OCI-LY7 (cell line): ENCODE measurements around the gene GNA15. TPM values are rescaled to one million over a fixed set of nuclear protein-coding genes. Genes with fewer than 3 reads are reported as not detected.

ENCODE experiments used
- BruUV-seq: library from RNA; stranded (reverse); fragments of 400-500 nt; replicated peaks from 2 replicates; lab custom pipeline; 2021; lab: Mats Ljungman, UMichigan
- CTCF ChIA-PET: fragments of 300-600 bp; sonication (Branson Sonifier 250); formaldehyde crosslinking; loops from one replicate; lab custom pipeline; 2022; ENCODE audit warnings: antibody characterized with exemption; ENCODE audit not compliant: unreplicated experiment; lab: Charles Lee
- POLR2A ChIA-PET: fragments of 300-600 bp; sonication (Branson Sonifier 250); formaldehyde crosslinking; loops from one replicate; lab custom pipeline; 2022; ENCODE audit warnings: antibody characterized with exemption; lab: Charles Lee
- DNase-seq: peaks from one replicate; pipeline ENCODE4 v3.0.0-alpha.2; 2015; ENCODE audit warnings: low spot score
- H2AFZ ChIP-seq: fragments of 200-600 bp; sonication (generic), shearing (Covaris generic); 2 replicates; pipeline ENCODE4 v1.6.1; 2014; ENCODE audit warnings: mild to moderate bottlenecking, antibody characterized with exemption, low read length, moderate library complexity
- H3K27ac ChIP-seq: fragments of 200-600 bp; sonication (generic); 2 replicates; pipeline ENCODE4 v1.5.1; 2014; ENCODE audit warnings: mixed run types, low read depth, mild to moderate bottlenecking, moderate library complexity, low read length, inconsistent platforms; ENCODE audit not compliant: poor library complexity, severe bottlenecking
- H3K36me3 ChIP-seq: fragments of 200-600 bp; sonication (generic); 2 replicates; pipeline ENCODE4 v1.6.1; 2014; ENCODE audit warnings: mild to moderate bottlenecking, antibody characterized with exemption, low read length, moderate library complexity, mixed read lengths; ENCODE audit not compliant: insufficient read depth
- H3K4me1 ChIP-seq: fragments of 200-600 bp; sonication (generic); 2 replicates; pipeline ENCODE4 v1.5.1; 2014; ENCODE audit warnings: mild to moderate bottlenecking, low read length; ENCODE audit not compliant: insufficient read depth, poor library complexity, severe bottlenecking
- H3K4me2 ChIP-seq: fragments of 200-600 bp; sonication (generic); 2 replicates; pipeline ENCODE4 v1.6.1; 2014; ENCODE audit warnings: mild to moderate bottlenecking, low read length
- H3K4me3 ChIP-seq: fragments of 200-600 bp; sonication (generic); 2 replicates; pipeline ENCODE4 v1.5.1; 2014; ENCODE audit warnings: mild to moderate bottlenecking, low read depth, low read length; ENCODE audit not compliant: poor library complexity, severe bottlenecking
- H3K79me2 ChIP-seq: fragments of 200-600 bp; sonication (generic); 2 replicates; pipeline ENCODE4 v1.6.1; 2016; ENCODE audit warnings: low read depth, mild to moderate bottlenecking, low read length, moderate library complexity, mixed read lengths; ENCODE audit not compliant: insufficient read depth
- H3K9me2 ChIP-seq: fragments of 200-600 bp; sonication (generic); 2 replicates; pipeline ENCODE4 v1.6.1; 2016; ENCODE audit warnings: mild to moderate bottlenecking, low read length, mixed read lengths; ENCODE audit not compliant: insufficient read depth
- H3K9me3 ChIP-seq: fragments of 200-600 bp; sonication (generic); 2 replicates; pipeline ENCODE4 v1.6.1; 2014; ENCODE audit warnings: mild to moderate bottlenecking, mixed run types, low read length, mixed read lengths
- H4K20me1 ChIP-seq: fragments of 200-600 bp; sonication (generic); 2 replicates; pipeline ENCODE4 v1.6.1; 2014; ENCODE audit warnings: mild to moderate bottlenecking, antibody characterized with exemption, low read length, moderate library complexity, mixed read lengths; ENCODE audit not compliant: insufficient read depth
- EZH2phosphoT487 ChIP-seq: fragments of 200-600 bp; sonication (generic); IDR thresholded peaks from 2 replicates; pipeline ENCODE4 v1.6.1; 2018; ENCODE audit warnings: low read depth, borderline replicate concordance, mild to moderate bottlenecking, mixed run types, antibody characterized with exemption, low read length, moderate library complexity, mixed read lengths
- intact Hi-C: fragments of 100-400 bp; cut with micrococcal nuclease; formaldehyde crosslinking; loops from one replicate; pipeline ENCODE4 v1.10.0; 2022; ENCODE audit not compliant: unreplicated experiment
- total RNA-seq, 2 experiments: library from RNA; depleted of rRNA in 1 of 2; stranded (reverse); fragments of >200 nt in 1 of 2; shearing (Covaris generic) in 1 of 2; gene quantifications; 2 replicates each; pipeline ENCODE4 v1.2.3, GENCODE V29; 2014 to 2022
- TF ChIP-seq, protein P1 (sequence below): fragments of 200-600 bp; sonication (generic); conservative IDR thresholded peaks from 2 replicates; pipeline ENCODE4 v1.5.1; 2014; ENCODE audit warnings: mild to moderate bottlenecking, antibody characterized with exemption, low read length, moderate library complexity, mixed read lengths

The GNA15 gene
- total RNA-seq, 2 experiments from 2014 or later: not detected

- no peak for TF ChIP-seq EZH2phosphoT487
- TF ChIP-seq, protein P1, sequence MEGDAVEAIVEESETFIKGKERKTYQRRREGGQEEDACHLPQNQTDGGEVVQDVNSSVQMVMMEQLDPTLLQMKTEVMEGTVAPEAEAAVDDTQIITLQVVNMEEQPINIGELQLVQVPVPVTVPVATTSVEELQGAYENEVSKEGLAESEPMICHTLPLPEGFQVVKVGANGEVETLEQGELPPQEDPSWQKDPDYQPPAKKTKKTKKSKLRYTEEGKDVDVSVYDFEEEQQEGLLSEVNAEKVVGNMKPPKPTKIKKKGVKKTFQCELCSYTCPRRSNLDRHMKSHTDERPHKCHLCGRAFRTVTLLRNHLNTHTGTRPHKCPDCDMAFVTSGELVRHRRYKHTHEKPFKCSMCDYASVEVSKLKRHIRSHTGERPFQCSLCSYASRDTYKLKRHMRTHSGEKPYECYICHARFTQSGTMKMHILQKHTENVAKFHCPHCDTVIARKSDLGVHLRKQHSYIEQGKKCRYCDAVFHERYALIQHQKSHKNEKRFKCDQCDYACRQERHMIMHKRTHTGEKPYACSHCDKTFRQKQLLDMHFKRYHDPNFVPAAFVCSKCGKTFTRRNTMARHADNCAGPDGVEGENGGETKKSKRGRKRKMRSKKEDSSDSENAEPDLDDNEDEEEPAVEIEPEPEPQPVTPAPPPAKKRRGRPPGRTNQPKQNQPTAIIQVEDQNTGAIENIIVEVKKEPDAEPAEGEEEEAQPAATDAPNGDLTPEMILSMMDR: no peak
- Histone ChIP-seq H3K36me3 (no peaks in the 10 kb centered on the region), H4K20me1 (no peaks in the 10 kb centered on the region), H3K79me2 (no peaks in the 10 kb centered on the region), H3K27ac (no peak overlapping the region), H2AFZ (no peak overlapping the region), H3K9me2 (no peaks in the 10 kb centered on the region), H3K4me3 (no peak overlapping the region), H3K9me3 (no peaks in the 10 kb centered on the region), H3K4me1 (peaks cover 12% of the 10 kb centered on the region), H3K4me2 (no peak overlapping the region)
- ChIA-PET CTCF (no interaction called here), POLR2A (no interaction called here)
- no TSS peak for BruUV-seq
- intact Hi-C loops: no loop called here
- no peak for DNase-seq
Observed at GRCh38 chr19:3123956-3124355, 11.9 kb upstream of the GNA15 start.

- CTCF ChIA-PET: interaction anchor here (0.6 to 1.0 kb wide), 2 partner anchors 9 to 174 kb away, joined by 3 to 4 read pairs; no protein-coding TSS in a partner anchor
- Histone ChIP-seq H3K4me1 (peaks cover 12% of the 10 kb centered on the region), H4K20me1 (no peaks in the 10 kb centered on the region), H3K36me3 (no peaks in the 10 kb centered on the region), H3K4me3 (no peak overlapping the region), H3K9me2 (no peaks in the 10 kb centered on the region), H3K79me2 (no peaks in the 10 kb centered on the region), H3K4me2 (peak overlapping the region; percentile 58; the same call in 1 of the 2 replicates), H3K27ac (no peak overlapping the region), H3K9me3 (no peaks in the 10 kb centered on the region), H2AFZ (no peak overlapping the region)
- intact Hi-C loops: loop anchor here (5.0 kb wide), 1 partner anchor 172 kb away; no protein-coding TSS in a partner anchor
- POLR2A ChIA-PET: no interaction called here
- no peak for TF ChIP-seq EZH2phosphoT487
- TF ChIP-seq, protein P1: no peak
- peak; percentile 21 for DNase-seq
- no TSS peak for BruUV-seq
Observed at GRCh38 chr19:3124630-3125029, 11.2 kb upstream of the GNA15 start.

- H3K36me3 ChIP-seq: no peaks in the 10 kb centered on the region
- BruUV-seq: no TSS peak
- H3K9me3 ChIP-seq: no peaks in the 10 kb centered on the region
- DNase-seq: peak; percentile 63
- no peak overlapping the region for H3K4me2 ChIP-seq
- no peak overlapping the region for H3K27ac ChIP-seq
- no peaks in the 10 kb centered on the region for H3K79me2 ChIP-seq
- no peak for TF ChIP-seq EZH2phosphoT487
- TF ChIP-seq, protein P1: peak; percentile 83
- H4K20me1 ChIP-seq: no peaks in the 10 kb centered on the region
- H3K4me3 ChIP-seq: no peak overlapping the region
- H2AFZ ChIP-seq: no peak overlapping the region
- CTCF ChIA-PET: no interaction called here
- POLR2A ChIA-PET: no interaction called here
- intact Hi-C loops: loop anchor here (5.0 kb wide), 1 partner anchor 174 kb away; no protein-coding TSS in a partner anchor
- no peaks in the 10 kb centered on the region for H3K9me2 ChIP-seq
- peaks cover 12% of the 10 kb centered on the region for H3K4me1 ChIP-seq
Observed at GRCh38 chr19:3125900-3126524, 9.8 kb upstream of the GNA15 start.
